K562 (cell line): ENCODE results near the gene DNAJC11. TPM values are rescaled to one million over a fixed set of nuclear protein-coding genes. Genes with fewer than 3 reads are reported as not detected.

Source experiments
- CBX1 ChIP-seq: sonication (generic); IDR thresholded peaks from 2 replicates; pipeline ENCODE4 v1.6.1; 2016; ENCODE audit warnings: antibody characterized with exemption, low read depth, mild to moderate bottlenecking
- CBX5 ChIP-seq: IDR thresholded peaks from 2 replicates; pipeline ENCODE4 v1.6.1; 2014; ENCODE audit warnings: low read depth, borderline replicate concordance
- CTCFL ChIP-seq: IDR thresholded peaks from 2 replicates; pipeline ENCODE4 v1.6.1; 2011; ENCODE audit warnings: borderline replicate concordance, low read depth, mild to moderate bottlenecking, moderate library complexity, low read length; ENCODE audit not compliant: insufficient read depth, poor library complexity, severe bottlenecking
- FOXM1 ChIP-seq, 2 experiments: fragments of 450-650 bp in 1 of 2; sonication (generic) in 1 of 2; formaldehyde crosslinking in 1 of 2; IDR thresholded peaks; 2 replicates each; pipeline versions ENCODE4 v1.6.1 to v1.9.0; 2017 to 2022; ENCODE audit warnings: low read depth in 2 of 2, mild to moderate bottlenecking in 2 of 2, missing genetic modification reagents in 1 of 2, moderate library complexity in 1 of 2
- GTF2B ChIP-seq: IDR thresholded peaks from 2 replicates; pipeline ENCODE4 v1.6.1; 2011; ENCODE audit not compliant: insufficient read length; ENCODE audit errors: extremely low read depth
- HCFC1 ChIP-seq: IDR thresholded peaks from 2 replicates; pipeline ENCODE4 v1.6.1; 2012; ENCODE audit warnings: low read depth, low read length, improper control_type of control experiment
- JUND ChIP-seq, 2 experiments: IDR thresholded peaks; 2 replicates in 1 of 2; 3 replicates in 1 of 2; pipeline ENCODE4 v1.6.1; 2011; ENCODE audit warnings: borderline replicate concordance in 2 of 2, low read depth in 2 of 2, low read length in 2 of 2, improper control_type of control experiment in 1 of 2, missing biosample characterization in 1 of 2, missing genetic modification characterization in 1 of 2, missing genetic modification reagents in 1 of 2
- KDM5B ChIP-seq: fragments of 200-600 bp; sonication (generic); IDR thresholded peaks from 2 replicates; pipeline ENCODE4 v1.6.1; 2012; ENCODE audit warnings: low read depth, mild to moderate bottlenecking, moderate library complexity, low read length, control low read depth, inconsistent platforms; ENCODE audit not compliant: insufficient replicate concordance
- MXI1 ChIP-seq: IDR thresholded peaks from 2 replicates; pipeline ENCODE4 v1.6.1; 2011; ENCODE audit warnings: low read depth, mild to moderate bottlenecking, improper control_type of control experiment, low read length
- PBX2 ChIP-seq, 2 experiments: IDR thresholded peaks in 1 of 2; conservative IDR thresholded peaks in 1 of 2; 2 replicates each; pipeline ENCODE4 v1.6.1; 2016; ENCODE audit warnings: low read depth in 2 of 2, mild to moderate bottlenecking in 1 of 2, missing compliant biosample characterization in 1 of 2, missing genetic modification characterization in 1 of 2, moderate library complexity in 1 of 2
- PHF21A ChIP-seq: fragments of 450-650 bp; IDR thresholded peaks from 2 replicates; pipeline ENCODE4 v1.6.1; 2017; ENCODE audit warnings: low read depth, borderline replicate concordance
- RBM39 ChIP-seq: fragments of 200-400 bp; formaldehyde crosslinking; optimal IDR thresholded peaks from 2 replicates; pipeline ENCODE3; 2018; ENCODE audit warnings: low read depth, low read length
- RCOR1 ChIP-seq, 2 experiments: IDR thresholded peaks; 2 replicates each; pipeline ENCODE4 v1.6.1; 2012; ENCODE audit warnings: low read depth in 2 of 2, low read length in 2 of 2, borderline replicate concordance in 1 of 2, improper control_type of control experiment in 1 of 2
- TRIM28 ChIP-seq: fragments of 450-650 bp; IDR thresholded peaks from 2 replicates; pipeline ENCODE4 v1.6.1; 2017
- ZFP1 ChIP-seq: fragments of 450-650 bp; formaldehyde crosslinking; IDR thresholded peaks from 2 replicates; pipeline ENCODE4 v1.4.0; 2020; ENCODE audit warnings: mild to moderate bottlenecking, mixed read lengths
- ZNF511 ChIP-seq: sonication (generic); formaldehyde crosslinking; IDR thresholded peaks from 2 replicates; pipeline ENCODE4 v1.8.0; 2022; ENCODE audit warnings: mild to moderate bottlenecking, missing genetic modification reagents
- polyA plus RNA-seq, 8 experiments: library from polyadenylated mRNA; depleted of rRNA in 4 of 8; stranded (reverse) in 5 of 8; unstranded in 3 of 8; fragments of >200 nt; fragmentation: Nextera tagmentation in 2 of 8; fragmentation: Illumina TruSeq in 1 of 8; extraction: Ambion mirVana in 2 of 8; extraction: Trizol in 1 of 8; gene quantifications; 2 replicates each; pipeline versions ENCODE4 v1.2.1 to v1.2.3, GENCODE V29; 2011 to 2014; ENCODE audit warnings: inconsistent platforms in 1 of 8, missing spikeins in 1 of 8
- total RNA-seq, 7 experiments: library from RNA; depleted of rRNA in 6 of 7; stranded (reverse); fragments of >200 nt in 6 of 7; fragmentation: Illumina TruSeq in 2 of 7; extraction: Trizol in 2 of 7; gene quantifications; 2 replicates each; pipeline versions ENCODE4 v1.2.1 to v1.2.3, GENCODE V29; 2011 to 2021; ENCODE audit warnings: low replicate concordance in 1 of 7

The DNAJC11 gene
- total and polyA plus RNA-seq, 9 of the 15 experiments (the other 6 are each of a cell fraction or from before 2014, with no cell fraction given), result 14.1 to 123 (median 76.6) TPM

- peak; percentile 88; the same call in 1 of the 2 replicates for TF ChIP-seq ZNF511 (CRISPR knock-in tag)
- TF ChIP-seq KDM5B, result peak; percentile 37
- 0 out of 4 replicates have a peak, but pooled peaks of 1 of the 2 experiments have one; percentile 1 for TF ChIP-seq RCOR1 (IDR thresholded peaks at IDR 0.05; ENCODE audit: borderline replicate concordance in 1 of 2, low read depth in 2 of 2, low read length in 2 of 2)
- TF ChIP-seq CTCFL, result peak; percentile 23
- TF ChIP-seq HCFC1, result peak; percentile 77
- TF ChIP-seq PHF21A, result no peak
- TF ChIP-seq ZFP1, result no peak
- TF ChIP-seq RBM39, result no peak
- peak; percentile 53; the same call in 1 of the 2 replicates for TF ChIP-seq FOXM1 (IDR thresholded peaks at IDR 0.05; ENCODE audit: low read depth)
- TF ChIP-seq FOXM1 (CRISPR knock-in tag; IDR thresholded peaks at IDR 0.05; ENCODE audit: low read depth), result peak; percentile 20; the same call in 1 of the 2 replicates
- TF ChIP-seq TRIM28, result peak; percentile 31; the same call in 1 of the 2 replicates
- no peak for TF ChIP-seq GTF2B
- 0 out of 2 replicates have a peak, but pooled peaks have one; percentile 21 for TF ChIP-seq CBX5
- no peak; the same call in 1 of the 2 replicates for TF ChIP-seq JUND (IDR thresholded peaks at IDR 0.05; ENCODE audit: borderline replicate concordance, low read depth, low read length)
- peak; percentile 36; the same call in 2 of the 3 replicates for TF ChIP-seq JUND (tag; IDR thresholded peaks at IDR 0.05; ENCODE audit: borderline replicate concordance, low read depth, low read length)
- TF ChIP-seq MXI1, result 0 out of 2 replicates have a peak, but pooled peaks have one; percentile 1
- TF ChIP-seq PBX2 (CRISPR knock-in tag; IDR thresholded peaks at IDR 0.05; ENCODE audit: low read depth), result no peak
- peak; percentile 40; the same call in 1 of the 2 replicates for TF ChIP-seq PBX2 (tag; conservative IDR thresholded peaks at IDR 0.05; ENCODE audit: low read depth)
- TF ChIP-seq CBX1, result peak; percentile 14; the same call in 1 of the 2 replicates
These were observed 76.7 kb downstream of the DNAJC11 start, which contains the start of gene THAP3 (continued) for GRCh38 chr1:6624710-6625583.
